HepG2 (cell line): ENCODE data around the gene ANKIB1. TPM values are rescaled to one million over a fixed set of nuclear protein-coding genes. Genes with fewer than 3 reads are reported as not detected.

Experiments
- NAIF1 ChIP-seq: sonication (generic); formaldehyde crosslinking; IDR thresholded peaks from 2 replicates; pipeline ENCODE4 v1.5.0; 2020; ENCODE audit warnings: mild to moderate bottlenecking, missing genetic modification reagents, borderline replicate concordance
- ZNF652 ChIP-seq: IDR thresholded peaks from 2 replicates; pipeline ENCODE4 v1.6.1; 2016; ENCODE audit warnings: low read depth, borderline replicate concordance
- polyA plus RNA-seq, 8 experiments: library from polyadenylated mRNA; depleted of rRNA in 3 of 8; stranded (reverse) in 7 of 8; unstranded in 1 of 8; fragments of >200 nt; fragmentation: Illumina TruSeq in 4 of 8; extraction: Trizol in 4 of 8; gene quantifications; 2 replicates each; pipeline versions ENCODE4 v1.2.1 to v1.2.3, GENCODE V29; 2011 to 2016; ENCODE audit warnings: low read depth in 4 of 8, missing spikeins in 1 of 8, mixed read lengths in 1 of 8; ENCODE audit not compliant: insufficient read depth in 1 of 8
- total RNA-seq, 5 experiments: library from RNA; depleted of rRNA; stranded (reverse); fragments of >200 nt; fragmentation: Illumina TruSeq; extraction: Trizol; gene quantifications; 2 replicates each; pipeline ENCODE4 v1.2.3, GENCODE V29; 2016; ENCODE audit warnings: low read depth in 1 of 5
- TF ChIP-seq, protein P1 (sequence below): sonication (generic); formaldehyde crosslinking; IDR thresholded peaks from 2 replicates; pipeline ENCODE4 v1.5.0; 2020; ENCODE audit warnings: mild to moderate bottlenecking, missing genetic modification reagents, borderline replicate concordance
- TF ChIP-seq, protein P2 (sequence below): sonication (generic); formaldehyde crosslinking; IDR thresholded peaks from 2 replicates; pipeline ENCODE4 v1.4.0; 2020; ENCODE audit warnings: mild to moderate bottlenecking, low read depth, missing genetic modification reagents
- TF ChIP-seq, protein P3 (sequence below): sonication (generic); formaldehyde crosslinking; IDR thresholded peaks from 2 replicates; pipeline ENCODE4 v1.4.0; 2020; ENCODE audit warnings: mild to moderate bottlenecking, missing genetic modification reagents

The ANKIB1 gene
- total and polyA plus RNA-seq, 2 of the 13 experiments (the other 11 are each of a cell fraction or from before 2014, with no cell fraction given) = 28.7 to 29.6 TPM

DNA sequence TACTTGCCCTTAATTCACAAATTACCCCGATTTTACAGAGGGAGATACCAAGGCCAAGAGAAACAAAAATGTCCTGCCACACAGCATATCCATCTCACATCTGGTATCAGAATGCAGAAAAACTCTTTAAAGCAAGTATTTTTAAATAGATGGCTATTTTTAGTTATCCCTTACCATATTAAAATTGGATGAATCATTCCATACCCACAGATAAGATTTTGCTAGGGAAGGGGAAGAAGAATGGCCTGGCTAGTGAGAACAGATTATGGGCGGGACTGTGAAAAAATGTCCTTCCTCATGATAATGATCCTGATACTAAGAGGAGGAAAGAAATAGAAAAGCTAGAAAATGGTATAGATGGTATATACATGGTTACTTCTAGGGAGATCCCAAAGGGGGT is 121.0 kb downstream of the ANKIB1 start (continued):
- TF ChIP-seq, protein P1, sequence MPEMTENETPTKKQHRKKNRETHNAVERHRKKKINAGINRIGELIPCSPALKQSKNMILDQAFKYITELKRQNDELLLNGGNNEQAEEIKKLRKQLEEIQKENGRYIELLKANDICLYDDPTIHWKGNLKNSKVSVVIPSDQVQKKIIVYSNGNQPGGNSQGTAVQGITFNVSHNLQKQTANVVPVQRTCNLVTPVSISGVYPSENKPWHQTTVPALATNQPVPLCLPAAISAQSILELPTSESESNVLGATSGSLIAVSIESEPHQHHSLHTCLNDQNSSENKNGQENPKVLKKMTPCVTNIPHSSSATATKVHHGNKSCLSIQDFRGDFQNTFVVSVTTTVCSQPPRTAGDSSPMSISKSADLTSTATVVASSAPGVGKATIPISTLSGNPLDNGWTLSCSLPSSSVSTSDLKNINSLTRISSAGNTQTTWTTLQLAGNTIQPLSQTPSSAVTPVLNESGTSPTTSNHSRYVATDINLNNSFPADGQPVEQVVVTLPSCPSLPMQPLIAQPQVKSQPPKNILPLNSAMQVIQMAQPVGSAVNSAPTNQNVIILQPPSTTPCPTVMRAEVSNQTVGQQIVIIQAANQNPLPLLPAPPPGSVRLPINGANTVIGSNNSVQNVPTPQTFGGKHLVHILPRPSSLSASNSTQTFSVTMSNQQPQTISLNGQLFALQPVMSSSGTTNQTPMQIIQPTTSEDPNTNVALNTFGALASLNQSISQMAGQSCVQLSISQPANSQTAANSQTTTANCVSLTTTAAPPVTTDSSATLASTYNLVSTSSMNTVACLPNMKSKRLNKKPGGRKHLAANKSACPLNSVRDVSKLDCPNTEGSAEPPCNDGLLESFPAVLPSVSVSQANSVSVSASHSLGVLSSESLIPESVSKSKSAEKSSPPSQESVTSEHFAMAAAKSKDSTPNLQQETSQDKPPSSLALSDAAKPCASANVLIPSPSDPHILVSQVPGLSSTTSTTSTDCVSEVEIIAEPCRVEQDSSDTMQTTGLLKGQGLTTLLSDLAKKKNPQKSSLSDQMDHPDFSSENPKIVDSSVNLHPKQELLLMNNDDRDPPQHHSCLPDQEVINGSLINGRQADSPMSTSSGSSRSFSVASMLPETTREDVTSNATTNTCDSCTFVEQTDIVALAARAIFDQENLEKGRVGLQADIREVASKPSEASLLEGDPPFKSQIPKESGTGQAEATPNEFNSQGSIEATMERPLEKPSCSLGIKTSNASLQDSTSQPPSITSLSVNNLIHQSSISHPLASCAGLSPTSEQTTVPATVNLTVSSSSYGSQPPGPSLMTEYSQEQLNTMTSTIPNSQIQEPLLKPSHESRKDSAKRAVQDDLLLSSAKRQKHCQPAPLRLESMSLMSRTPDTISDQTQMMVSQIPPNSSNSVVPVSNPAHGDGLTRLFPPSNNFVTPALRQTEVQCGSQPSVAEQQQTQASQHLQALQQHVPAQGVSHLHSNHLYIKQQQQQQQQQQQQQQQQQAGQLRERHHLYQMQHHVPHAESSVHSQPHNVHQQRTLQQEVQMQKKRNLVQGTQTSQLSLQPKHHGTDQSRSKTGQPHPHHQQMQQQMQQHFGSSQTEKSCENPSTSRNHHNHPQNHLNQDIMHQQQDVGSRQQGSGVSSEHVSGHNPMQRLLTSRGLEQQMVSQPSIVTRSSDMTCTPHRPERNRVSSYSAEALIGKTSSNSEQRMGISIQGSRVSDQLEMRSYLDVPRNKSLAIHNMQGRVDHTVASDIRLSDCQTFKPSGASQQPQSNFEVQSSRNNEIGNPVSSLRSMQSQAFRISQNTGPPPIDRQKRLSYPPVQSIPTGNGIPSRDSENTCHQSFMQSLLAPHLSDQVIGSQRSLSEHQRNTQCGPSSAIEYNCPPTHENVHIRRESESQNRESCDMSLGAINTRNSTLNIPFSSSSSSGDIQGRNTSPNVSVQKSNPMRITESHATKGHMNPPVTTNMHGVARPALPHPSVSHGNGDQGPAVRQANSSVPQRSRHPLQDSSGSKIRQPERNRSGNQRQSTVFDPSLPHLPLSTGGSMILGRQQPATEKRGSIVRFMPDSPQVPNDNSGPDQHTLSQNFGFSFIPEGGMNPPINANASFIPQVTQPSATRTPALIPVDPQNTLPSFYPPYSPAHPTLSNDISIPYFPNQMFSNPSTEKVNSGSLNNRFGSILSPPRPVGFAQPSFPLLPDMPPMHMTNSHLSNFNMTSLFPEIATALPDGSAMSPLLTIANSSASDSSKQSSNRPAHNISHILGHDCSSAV (CRISPR knock-in tag) = no peak
- TF ChIP-seq NAIF1 (no peak), ZNF652 (CRISPR knock-in tag) (no peak)
- TF ChIP-seq, protein P2, sequence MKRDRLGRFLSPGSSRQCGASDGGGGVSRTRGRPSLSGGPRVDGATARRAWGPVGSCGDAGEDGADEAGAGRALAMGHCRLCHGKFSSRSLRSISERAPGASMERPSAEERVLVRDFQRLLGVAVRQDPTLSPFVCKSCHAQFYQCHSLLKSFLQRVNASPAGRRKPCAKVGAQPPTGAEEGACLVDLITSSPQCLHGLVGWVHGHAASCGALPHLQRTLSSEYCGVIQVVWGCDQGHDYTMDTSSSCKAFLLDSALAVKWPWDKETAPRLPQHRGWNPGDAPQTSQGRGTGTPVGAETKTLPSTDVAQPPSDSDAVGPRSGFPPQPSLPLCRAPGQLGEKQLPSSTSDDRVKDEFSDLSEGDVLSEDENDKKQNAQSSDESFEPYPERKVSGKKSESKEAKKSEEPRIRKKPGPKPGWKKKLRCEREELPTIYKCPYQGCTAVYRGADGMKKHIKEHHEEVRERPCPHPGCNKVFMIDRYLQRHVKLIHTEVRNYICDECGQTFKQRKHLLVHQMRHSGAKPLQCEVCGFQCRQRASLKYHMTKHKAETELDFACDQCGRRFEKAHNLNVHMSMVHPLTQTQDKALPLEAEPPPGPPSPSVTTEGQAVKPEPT (CRISPR knock-in tag) = no peak
- TF ChIP-seq, protein P3, sequence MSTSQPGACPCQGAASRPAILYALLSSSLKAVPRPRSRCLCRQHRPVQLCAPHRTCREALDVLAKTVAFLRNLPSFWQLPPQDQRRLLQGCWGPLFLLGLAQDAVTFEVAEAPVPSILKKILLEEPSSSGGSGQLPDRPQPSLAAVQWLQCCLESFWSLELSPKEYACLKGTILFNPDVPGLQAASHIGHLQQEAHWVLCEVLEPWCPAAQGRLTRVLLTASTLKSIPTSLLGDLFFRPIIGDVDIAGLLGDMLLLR = no peak
